ENCODE measurements around the gene TBK1.

DNA sequence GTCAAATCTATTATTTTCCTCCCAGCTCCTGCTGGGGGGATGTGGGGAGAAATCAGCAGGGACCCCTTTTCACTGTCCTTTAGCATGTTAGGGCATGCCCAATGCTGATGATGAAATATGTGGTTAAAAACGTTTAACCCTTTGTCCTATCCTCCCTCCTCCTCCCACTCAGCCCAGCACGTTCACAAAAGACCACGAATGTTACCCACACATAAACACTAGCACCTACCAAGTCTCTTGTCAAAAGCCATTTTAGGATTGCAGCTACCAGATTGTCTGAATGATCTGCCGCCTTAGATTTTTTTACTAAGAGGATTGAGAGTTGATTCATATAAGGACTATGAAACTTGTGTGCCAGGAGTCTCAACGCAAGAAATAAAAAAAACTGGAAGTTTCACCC is 70.4 kb downstream of the TBK1 start:
- TF ChIP-seq, protein P1, sequence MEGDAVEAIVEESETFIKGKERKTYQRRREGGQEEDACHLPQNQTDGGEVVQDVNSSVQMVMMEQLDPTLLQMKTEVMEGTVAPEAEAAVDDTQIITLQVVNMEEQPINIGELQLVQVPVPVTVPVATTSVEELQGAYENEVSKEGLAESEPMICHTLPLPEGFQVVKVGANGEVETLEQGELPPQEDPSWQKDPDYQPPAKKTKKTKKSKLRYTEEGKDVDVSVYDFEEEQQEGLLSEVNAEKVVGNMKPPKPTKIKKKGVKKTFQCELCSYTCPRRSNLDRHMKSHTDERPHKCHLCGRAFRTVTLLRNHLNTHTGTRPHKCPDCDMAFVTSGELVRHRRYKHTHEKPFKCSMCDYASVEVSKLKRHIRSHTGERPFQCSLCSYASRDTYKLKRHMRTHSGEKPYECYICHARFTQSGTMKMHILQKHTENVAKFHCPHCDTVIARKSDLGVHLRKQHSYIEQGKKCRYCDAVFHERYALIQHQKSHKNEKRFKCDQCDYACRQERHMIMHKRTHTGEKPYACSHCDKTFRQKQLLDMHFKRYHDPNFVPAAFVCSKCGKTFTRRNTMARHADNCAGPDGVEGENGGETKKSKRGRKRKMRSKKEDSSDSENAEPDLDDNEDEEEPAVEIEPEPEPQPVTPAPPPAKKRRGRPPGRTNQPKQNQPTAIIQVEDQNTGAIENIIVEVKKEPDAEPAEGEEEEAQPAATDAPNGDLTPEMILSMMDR (IDR thresholded peaks at IDR 0.05; ENCODE audit: low read length), result no peak
- no peak for TF ChIP-seq EZH2 (IDR thresholded peaks at IDR 0.05; ENCODE audit: borderline replicate concordance, low read length)
